ENCODE measurements around the gene MRPS16.

GRCh38 chr10:73226663-73227062, 25.8 kb downstream of the MRPS16 start:
- TF ChIP-seq, protein P1, sequence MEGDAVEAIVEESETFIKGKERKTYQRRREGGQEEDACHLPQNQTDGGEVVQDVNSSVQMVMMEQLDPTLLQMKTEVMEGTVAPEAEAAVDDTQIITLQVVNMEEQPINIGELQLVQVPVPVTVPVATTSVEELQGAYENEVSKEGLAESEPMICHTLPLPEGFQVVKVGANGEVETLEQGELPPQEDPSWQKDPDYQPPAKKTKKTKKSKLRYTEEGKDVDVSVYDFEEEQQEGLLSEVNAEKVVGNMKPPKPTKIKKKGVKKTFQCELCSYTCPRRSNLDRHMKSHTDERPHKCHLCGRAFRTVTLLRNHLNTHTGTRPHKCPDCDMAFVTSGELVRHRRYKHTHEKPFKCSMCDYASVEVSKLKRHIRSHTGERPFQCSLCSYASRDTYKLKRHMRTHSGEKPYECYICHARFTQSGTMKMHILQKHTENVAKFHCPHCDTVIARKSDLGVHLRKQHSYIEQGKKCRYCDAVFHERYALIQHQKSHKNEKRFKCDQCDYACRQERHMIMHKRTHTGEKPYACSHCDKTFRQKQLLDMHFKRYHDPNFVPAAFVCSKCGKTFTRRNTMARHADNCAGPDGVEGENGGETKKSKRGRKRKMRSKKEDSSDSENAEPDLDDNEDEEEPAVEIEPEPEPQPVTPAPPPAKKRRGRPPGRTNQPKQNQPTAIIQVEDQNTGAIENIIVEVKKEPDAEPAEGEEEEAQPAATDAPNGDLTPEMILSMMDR (conservative IDR thresholded peaks at IDR 0.05 in 1 of 2, IDR thresholded peaks at IDR 0.05 in 1 of 2; ENCODE audit: extremely low read depth in 1 of 2, insufficient read depth in 1 of 2, low read depth in 1 of 2, low read length in 2 of 2), result no peak
- no peak for TF ChIP-seq EZH2 (IDR thresholded peaks at IDR 0.05; ENCODE audit: borderline replicate concordance, low read length)
